Stimulated activated naive CD8-positive, alpha-beta T cell treated with anti-CD3 and anti-CD28 coated beads, Interleukin-15, Interleukin-2, amounts not matched to agents 100 ng/mL and 50 ng/mL, for 24 hours (primary cell): ENCODE measurements around the gene AVEN.

Source experiments
- H3K27ac Mint-ChIP-seq: one replicate; pipeline ENCODE4 v1.8.0; 2021; ENCODE audit warnings: mild to moderate bottlenecking, mixed read lengths
- H3K27me3 Mint-ChIP-seq: one replicate; pipeline ENCODE4 v1.8.0; 2021; ENCODE audit warnings: mixed read lengths
- H3K36me3 Mint-ChIP-seq: one replicate; pipeline ENCODE4 v1.8.0; 2021; ENCODE audit warnings: low read depth, mixed read lengths
- H3K4me1 Mint-ChIP-seq: one replicate; pipeline ENCODE4 v1.8.0; 2021; ENCODE audit warnings: low read depth, mixed read lengths
- H3K4me3 Mint-ChIP-seq: one replicate; pipeline ENCODE4 v1.8.0; 2021; ENCODE audit warnings: mild to moderate bottlenecking, mixed read lengths
- H3K9me3 Mint-ChIP-seq: one replicate; pipeline ENCODE4 v1.8.0; 2021; ENCODE audit warnings: mixed read lengths

AVEN gene

GRCh38 chr15:33934921-33935320 is 104.1 kb downstream of the AVEN start:
- Mint-ChIP-seq H3K9me3 (no peaks in the 10 kb centered on the region), H3K27ac (no peak overlapping the region), H3K36me3 (no peaks in the 10 kb centered on the region), H3K4me3 (no peak overlapping the region), H3K4me1 (no peaks in the 10 kb centered on the region), H3K27me3 (no peaks in the 10 kb centered on the region)

DNA sequence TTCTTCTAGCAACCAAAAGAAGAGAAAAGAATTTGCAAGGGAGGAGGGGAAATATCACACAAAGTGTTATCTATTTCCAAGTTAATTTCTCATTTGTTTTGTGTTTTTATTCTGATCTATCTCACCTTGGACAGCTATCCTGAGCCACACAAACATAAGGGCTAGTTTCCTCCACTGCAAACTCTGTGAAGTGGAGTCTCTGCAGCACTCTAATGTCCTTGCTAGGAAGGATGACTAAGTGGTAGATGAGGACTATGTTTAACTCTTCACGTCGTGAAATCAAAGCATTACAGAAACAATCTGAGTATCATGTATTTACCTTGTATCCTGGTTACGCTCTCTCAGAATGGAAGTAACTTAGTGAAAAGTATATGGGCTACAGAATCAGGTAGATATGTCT is 104.6 kb downstream of the AVEN start:
- Mint-ChIP-seq H3K27ac (no peak overlapping the region), H3K9me3 (no peaks in the 10 kb centered on the region), H3K4me3 (no peak overlapping the region), H3K27me3 (no peaks in the 10 kb centered on the region), H3K36me3 (no peaks in the 10 kb centered on the region), H3K4me1 (no peaks in the 10 kb centered on the region)

DNA sequence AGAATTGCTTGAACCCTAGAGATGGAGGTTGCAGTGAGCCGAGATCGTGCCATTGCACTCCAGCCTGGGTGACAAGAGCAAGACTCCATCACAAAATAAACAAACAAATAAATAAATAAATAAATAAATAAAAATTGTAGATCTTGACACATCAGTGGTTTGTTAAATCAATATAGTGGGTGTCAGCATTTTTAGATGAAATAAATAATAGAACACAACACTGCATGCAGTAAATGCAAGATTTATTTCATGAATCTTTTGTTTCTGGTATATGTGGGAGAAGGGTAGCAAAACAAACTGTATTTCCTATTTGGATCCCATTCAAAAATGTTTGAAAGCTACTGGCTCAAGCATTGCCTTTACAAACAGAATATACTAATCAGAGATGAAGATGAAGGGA is 106.3 kb downstream of the AVEN start:
- Mint-ChIP-seq H3K9me3 (no peaks in the 10 kb centered on the region), H3K36me3 (no peaks in the 10 kb centered on the region), H3K4me3 (no peak overlapping the region), H3K27me3 (no peaks in the 10 kb centered on the region), H3K4me1 (no peaks in the 10 kb centered on the region), H3K27ac (no peak overlapping the region)

- Mint-ChIP-seq H3K36me3 (no peaks in the 10 kb centered on the region), H3K9me3 (no peaks in the 10 kb centered on the region), H3K4me1 (no peaks in the 10 kb centered on the region), H3K4me3 (no peak overlapping the region), H3K27ac (no peak overlapping the region), H3K27me3 (no peaks in the 10 kb centered on the region)
These were observed 112.7 kb downstream of the AVEN start for GRCh38 chr15:33926260-33926659.

DNA sequence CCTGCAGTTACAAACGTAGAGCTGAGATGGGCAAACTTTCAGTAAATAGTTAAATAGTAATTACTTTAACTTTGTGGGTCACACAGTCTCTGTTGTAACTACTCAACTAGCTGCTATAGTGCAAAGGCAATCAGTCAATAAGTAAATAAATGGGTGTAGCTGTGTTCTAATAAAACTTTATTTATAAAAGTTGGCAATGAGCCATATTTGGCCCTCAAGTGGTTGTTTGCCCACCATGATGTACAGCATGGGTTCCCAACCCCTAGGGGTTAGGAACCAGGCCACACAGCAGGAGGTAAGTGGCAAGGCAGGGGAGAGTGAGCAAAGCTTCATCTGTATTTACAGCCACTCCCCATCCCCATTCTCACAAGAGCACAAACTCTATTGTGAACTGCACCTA is 115.6 kb downstream of the AVEN start:
- H3K9me3 Mint-ChIP-seq = no peaks in the 10 kb centered on the region
- H3K27me3 Mint-ChIP-seq = no peaks in the 10 kb centered on the region
- no peak overlapping the region for H3K4me3 Mint-ChIP-seq
- H3K36me3 Mint-ChIP-seq = no peaks in the 10 kb centered on the region
- H3K27ac Mint-ChIP-seq = no peak overlapping the region
- H3K4me1 Mint-ChIP-seq = no peaks in the 10 kb centered on the region

DNA sequence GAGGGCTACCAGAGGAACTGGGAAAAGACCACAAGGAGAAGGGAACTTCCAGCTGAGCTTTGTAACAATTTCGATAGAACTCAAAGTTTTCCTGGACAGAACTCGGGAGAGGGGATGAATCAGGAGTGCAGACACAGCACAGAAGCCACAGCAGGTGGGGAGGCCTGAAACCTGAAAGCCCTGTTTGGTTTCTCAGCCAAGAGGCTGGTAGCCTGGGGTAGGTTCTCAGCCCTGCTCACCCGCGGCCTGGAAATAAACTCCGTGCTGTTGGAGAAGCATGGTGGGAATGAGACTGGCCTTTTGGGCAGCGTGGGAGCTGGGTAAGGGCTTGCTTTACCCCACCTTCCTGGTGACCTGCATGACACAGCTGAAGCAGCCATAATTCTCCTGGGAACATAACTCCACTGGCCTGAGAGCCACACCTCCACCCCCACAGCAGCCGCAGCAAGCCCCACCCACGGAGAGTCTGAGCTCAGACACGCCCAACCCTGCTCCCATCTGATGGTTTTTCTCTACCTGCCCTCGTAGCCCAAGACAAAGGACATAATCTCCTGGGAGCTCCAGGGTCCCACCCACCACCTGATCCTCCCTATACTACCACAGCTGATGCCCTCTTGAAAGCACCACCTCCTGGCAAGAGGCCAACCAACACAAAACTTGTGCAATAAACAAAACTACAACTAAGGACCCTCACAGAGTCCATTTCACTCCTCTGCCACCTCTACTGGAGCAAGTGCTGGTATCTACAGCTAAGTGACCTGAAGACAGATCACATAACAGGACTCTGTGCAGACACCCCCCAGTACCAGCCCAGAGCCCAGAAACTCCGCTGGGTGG is 123.2 kb downstream of the AVEN start:
- no peaks in the 10 kb centered on the region for H3K27me3 Mint-ChIP-seq
- no peaks in the 10 kb centered on the region for H3K4me1 Mint-ChIP-seq
- H3K4me3 Mint-ChIP-seq = no peak overlapping the region
- H3K36me3 Mint-ChIP-seq = no peaks in the 10 kb centered on the region
- H3K27ac Mint-ChIP-seq = no peak overlapping the region
- no peaks in the 10 kb centered on the region for H3K9me3 Mint-ChIP-seq

- Mint-ChIP-seq H3K36me3 (no peaks in the 10 kb centered on the region), H3K4me1 (no peaks in the 10 kb centered on the region), H3K4me3 (no peak overlapping the region), H3K9me3 (no peaks in the 10 kb centered on the region), H3K27me3 (no peaks in the 10 kb centered on the region), H3K27ac (no peak overlapping the region)
These were observed 125.5 kb downstream of the AVEN start for GRCh38 chr15:33913459-33913858.

- Mint-ChIP-seq H3K27me3 (no peaks in the 10 kb centered on the region), H3K9me3 (no peaks in the 10 kb centered on the region), H3K4me3 (no peak overlapping the region), H3K27ac (no peak overlapping the region), H3K4me1 (no peaks in the 10 kb centered on the region), H3K36me3 (no peaks in the 10 kb centered on the region)
These were observed 126.7 kb downstream of the AVEN start for GRCh38 chr15:33912326-33912725.

DNA sequence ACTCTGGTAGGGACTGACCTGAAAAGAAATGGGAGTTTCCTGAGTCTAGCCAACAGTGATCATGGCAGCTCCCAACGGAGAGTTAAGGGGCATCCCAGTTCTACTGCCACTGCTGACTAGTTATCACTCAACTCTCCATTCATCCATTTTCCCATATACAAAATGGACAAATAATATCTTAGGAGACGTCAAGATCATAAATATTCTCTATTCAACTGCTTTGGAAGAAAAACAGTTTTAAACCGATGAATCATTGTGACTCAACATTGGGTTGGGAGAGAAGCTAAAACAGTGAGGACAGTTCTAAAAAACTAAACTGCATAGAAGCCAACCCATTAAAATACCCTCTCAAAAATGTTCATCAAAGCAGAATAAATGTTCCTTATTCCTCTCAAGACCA is 128.3 kb downstream of the AVEN start:
- Mint-ChIP-seq H3K27me3 (no peaks in the 10 kb centered on the region), H3K4me3 (no peak overlapping the region), H3K9me3 (no peaks in the 10 kb centered on the region), H3K36me3 (no peaks in the 10 kb centered on the region), H3K27ac (no peak overlapping the region), H3K4me1 (no peaks in the 10 kb centered on the region)

DNA sequence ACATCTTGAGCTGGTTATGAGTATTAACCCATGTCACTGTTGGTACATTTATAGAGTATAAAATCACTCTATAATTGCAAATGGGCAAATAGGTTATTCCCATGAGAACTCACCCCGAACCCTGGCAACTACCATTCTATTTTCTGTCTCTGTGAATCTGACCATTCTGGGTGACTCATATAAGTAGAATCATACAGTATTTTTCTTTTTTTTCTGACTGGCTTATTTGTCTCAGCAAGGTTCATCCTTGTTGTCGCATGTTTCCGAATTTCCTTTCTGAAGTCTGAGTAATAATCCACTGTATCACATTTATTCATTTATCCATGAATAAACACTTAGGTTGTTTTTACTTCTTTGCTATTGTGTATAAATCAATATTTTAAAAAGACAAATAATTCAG is 130.6 kb downstream of the AVEN start:
- peaks cover 4% of the 10 kb centered on the region for H3K36me3 Mint-ChIP-seq
- no peaks in the 10 kb centered on the region for H3K9me3 Mint-ChIP-seq
- H3K27ac Mint-ChIP-seq = no peak overlapping the region
- H3K4me3 Mint-ChIP-seq = no peak overlapping the region
- H3K27me3 Mint-ChIP-seq = no peaks in the 10 kb centered on the region
- no peaks in the 10 kb centered on the region for H3K4me1 Mint-ChIP-seq

GRCh38 chr15:33907326-33907725 is 131.7 kb downstream of the AVEN start:
- peaks cover 4% of the 10 kb centered on the region for H3K36me3 Mint-ChIP-seq

DNA sequence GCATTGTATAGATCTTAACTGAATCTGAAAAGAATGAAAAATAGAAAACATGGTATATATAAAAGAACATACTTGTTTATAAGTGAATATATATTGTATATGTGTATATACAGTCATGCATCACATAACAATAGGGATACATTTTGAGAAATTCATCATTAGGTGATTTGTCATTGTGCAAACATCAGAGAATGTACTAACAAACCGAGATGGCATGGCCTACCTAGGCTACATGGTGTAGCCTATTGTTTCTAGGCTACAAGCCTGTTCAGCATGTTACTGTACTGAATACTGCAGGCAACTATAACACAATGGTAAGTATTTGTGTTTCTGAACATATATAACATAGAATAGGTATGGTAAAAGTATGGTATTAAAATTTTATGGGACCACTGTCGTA is 135.3 kb downstream of the AVEN start:
- H3K4me1 Mint-ChIP-seq = no peaks in the 10 kb centered on the region
- H3K36me3 Mint-ChIP-seq = peaks cover 8% of the 10 kb centered on the region
- peaks cover 4% of the 10 kb centered on the region for H3K9me3 Mint-ChIP-seq
- H3K27ac Mint-ChIP-seq = no peak overlapping the region
- H3K27me3 Mint-ChIP-seq = no peaks in the 10 kb centered on the region
- no peak overlapping the region for H3K4me3 Mint-ChIP-seq

More at GRCh38 chr15:33907326-33907725, 131.7 kb downstream of the AVEN start:
- H3K4me3 Mint-ChIP-seq = no peak overlapping the region
- H3K9me3 Mint-ChIP-seq = no peaks in the 10 kb centered on the region
- no peaks in the 10 kb centered on the region for H3K27me3 Mint-ChIP-seq
- no peak overlapping the region for H3K27ac Mint-ChIP-seq
- no peaks in the 10 kb centered on the region for H3K4me1 Mint-ChIP-seq

GRCh38 chr15:33902043-33902442 is 137.0 kb downstream of the AVEN start:
- Mint-ChIP-seq H3K27me3 (no peaks in the 10 kb centered on the region), H3K4me1 (no peaks in the 10 kb centered on the region), H3K9me3 (peaks cover 4% of the 10 kb centered on the region), H3K4me3 (no peak overlapping the region), H3K27ac (no peak overlapping the region), H3K36me3 (peaks cover 8% of the 10 kb centered on the region)

DNA sequence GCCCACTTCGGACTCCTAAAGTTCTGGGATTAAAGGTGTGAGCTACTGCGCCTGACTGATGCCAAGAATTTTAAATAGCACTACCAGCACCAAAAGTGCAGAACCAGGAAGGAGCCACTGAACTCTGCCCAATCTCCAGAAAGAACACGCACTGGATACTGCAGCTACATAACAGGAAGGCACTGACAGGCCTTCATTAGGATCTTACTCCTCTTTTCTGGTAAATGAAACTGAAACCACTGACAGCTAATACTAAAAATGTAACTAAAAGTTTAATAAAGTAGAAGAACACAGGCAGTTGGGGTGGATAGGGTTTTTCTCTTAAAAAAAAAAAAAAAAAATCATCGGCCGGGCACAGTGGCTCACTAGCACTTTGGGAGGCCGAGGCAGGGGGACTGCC is 144.8 kb downstream of the AVEN start:
- H3K27ac Mint-ChIP-seq = no peak overlapping the region
- peaks cover 6% of the 10 kb centered on the region for H3K9me3 Mint-ChIP-seq
- H3K4me3 Mint-ChIP-seq = no peak overlapping the region
- peaks cover 5% of the 10 kb centered on the region for H3K36me3 Mint-ChIP-seq
- H3K4me1 Mint-ChIP-seq = no peaks in the 10 kb centered on the region
- no peaks in the 10 kb centered on the region for H3K27me3 Mint-ChIP-seq

DNA sequence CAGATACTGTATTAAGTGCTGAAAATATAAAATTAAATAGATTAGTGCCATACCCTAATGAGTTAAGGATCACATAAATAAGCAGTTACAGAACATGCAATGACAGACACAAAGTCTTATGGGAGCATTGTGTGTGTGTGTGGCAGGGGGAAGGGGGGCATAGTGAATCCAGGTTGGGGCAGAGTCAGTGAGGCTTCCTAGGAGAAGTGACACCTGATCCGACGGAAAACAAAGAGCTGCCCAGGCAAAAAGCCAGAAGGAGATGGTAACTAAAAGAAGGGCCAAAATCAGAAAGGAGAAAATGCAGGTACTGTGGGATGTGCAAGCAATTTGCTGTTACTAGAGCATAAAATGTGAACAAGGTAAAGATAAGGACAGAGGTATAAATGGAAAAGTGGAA is 150.8 kb downstream of the AVEN start:
- Mint-ChIP-seq H3K27me3 (no peaks in the 10 kb centered on the region), H3K4me1 (no peaks in the 10 kb centered on the region), H3K9me3 (peaks cover 15% of the 10 kb centered on the region), H3K27ac (no peak overlapping the region), H3K36me3 (peaks cover 17% of the 10 kb centered on the region), H3K4me3 (no peak overlapping the region)

DNA sequence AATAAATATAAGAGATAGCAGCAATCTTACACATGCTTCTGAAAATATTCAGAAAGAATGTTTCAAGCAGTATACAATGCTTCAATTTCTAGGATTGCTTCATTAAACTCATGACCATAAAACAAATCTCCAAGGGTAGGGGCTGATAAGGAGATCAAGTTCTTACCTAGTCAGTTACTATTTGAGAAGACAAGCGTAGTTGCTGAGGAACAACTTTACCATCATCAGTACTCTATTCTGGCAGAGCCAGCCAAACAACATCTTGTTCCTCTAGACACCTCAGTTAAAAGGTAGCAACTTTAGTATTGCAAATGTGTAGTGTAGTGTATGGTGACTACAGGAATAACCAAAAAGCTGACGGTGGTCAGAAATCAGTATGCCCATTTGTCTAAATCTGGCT is 156.1 kb downstream of the AVEN start:
- no peaks in the 10 kb centered on the region for H3K4me1 Mint-ChIP-seq
- H3K27ac Mint-ChIP-seq = no peak overlapping the region
- H3K27me3 Mint-ChIP-seq = no peaks in the 10 kb centered on the region
- no peak overlapping the region for H3K4me3 Mint-ChIP-seq
- peaks cover 7% of the 10 kb centered on the region for H3K36me3 Mint-ChIP-seq
- peaks cover 9% of the 10 kb centered on the region for H3K9me3 Mint-ChIP-seq
